Muscle of arm (tissue), 12 donors: ENCODE results near the gene GGT1. TPM values are rescaled to one million over a fixed set of nuclear protein-coding genes. Genes with fewer than 3 reads are reported as not detected.
"Not testable (repeated sequence)": the region's sequence is repeated elsewhere in the genome, so short reads cannot be mapped to it uniquely, and the experiment has no call there.

Experiments used
- DNase-seq: peaks from one replicate; pipeline ENCODE4 v3.0.0-alpha.2; 2013
- polyA plus RNA-seq, 12 donors: library from polyadenylated mRNA; unstranded; fragments of 120-200 nt; gene quantifications; one replicate each; pipeline ENCODE4 v1.2.1, GENCODE V29; 2013; ENCODE audit not compliant: insufficient read length in 12 of 12

The GGT1 gene
- polyA plus RNA-seq, 12 donors = 2.0 to 19.7 (median 3.3) TPM; not detected in 1

DNA sequence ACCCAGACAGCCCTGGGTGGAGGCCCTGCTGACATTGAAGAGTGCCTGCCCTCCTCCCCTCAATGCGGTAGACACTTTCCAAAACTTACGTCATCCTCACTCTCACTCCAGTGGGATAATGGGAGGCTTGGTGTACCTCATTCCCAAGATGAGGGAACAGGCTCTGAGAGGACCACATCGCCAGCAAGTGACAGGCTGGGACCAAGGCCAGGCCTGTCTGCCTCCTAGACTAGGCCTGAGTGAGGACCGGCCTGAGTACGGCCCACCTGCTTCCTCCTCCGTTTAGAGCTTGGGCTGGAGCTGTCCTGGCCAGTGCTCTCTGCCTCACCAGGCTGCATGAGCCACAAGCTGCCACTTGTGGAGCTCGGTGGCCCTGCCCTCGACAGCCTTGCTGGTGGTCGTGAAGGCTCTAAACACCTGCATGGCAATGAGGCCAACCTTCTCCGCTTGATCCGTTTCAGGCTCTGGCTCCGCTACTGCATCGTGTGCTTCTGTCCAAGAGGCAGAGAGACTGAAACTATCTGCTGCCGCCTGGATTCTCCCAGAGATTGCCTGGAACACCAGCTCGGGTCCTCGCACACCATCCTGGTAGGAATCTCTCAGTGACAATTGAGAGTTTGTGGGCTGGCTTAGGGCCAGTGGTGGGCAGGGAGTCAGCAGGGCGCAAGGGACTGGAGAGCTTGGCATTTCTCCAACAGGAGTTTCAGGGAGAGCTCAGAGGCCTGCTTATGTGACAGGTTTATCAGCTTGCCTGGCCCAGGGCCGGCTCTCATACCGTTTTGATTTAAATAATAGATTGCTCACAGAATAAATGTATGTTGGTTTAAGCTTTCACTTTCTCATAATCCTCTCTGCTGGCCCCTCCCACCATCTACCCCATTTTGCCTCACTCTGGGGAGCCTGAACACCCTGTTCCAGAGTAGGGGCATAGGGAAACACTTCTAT lies 19.5 kb upstream of the GGT1 start:
- DNase-seq = no peak

GRCh38 chr22:24584166-24584790 lies 18.7 kb upstream of the GGT1 start:
- DNase-seq = no peak

GRCh38 chr22:24584871-24585411 lies 18.1 kb upstream of the GGT1 start:
- DNase-seq = no peak

DNA sequence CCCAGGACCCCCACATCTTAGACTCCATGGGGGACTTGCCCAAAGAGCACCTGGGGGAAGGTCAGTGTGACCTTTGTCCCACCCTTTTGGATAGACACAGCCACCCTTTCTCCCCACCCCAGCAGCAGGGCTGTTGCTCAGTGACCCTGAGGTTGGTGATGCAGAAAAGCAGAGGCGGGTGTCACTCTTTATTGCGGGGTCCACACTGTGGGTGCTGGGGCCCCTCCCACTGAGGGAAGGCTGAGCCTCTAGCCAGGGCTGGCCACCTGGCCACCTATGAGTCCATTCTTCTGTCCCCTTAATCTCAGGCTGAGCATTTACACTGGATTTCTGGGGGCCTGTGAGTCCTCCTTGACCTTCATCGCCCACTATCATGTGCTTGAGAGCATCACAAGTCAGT lies 17.5 kb upstream of the GGT1 start:
- DNase-seq = no peak

DNA sequence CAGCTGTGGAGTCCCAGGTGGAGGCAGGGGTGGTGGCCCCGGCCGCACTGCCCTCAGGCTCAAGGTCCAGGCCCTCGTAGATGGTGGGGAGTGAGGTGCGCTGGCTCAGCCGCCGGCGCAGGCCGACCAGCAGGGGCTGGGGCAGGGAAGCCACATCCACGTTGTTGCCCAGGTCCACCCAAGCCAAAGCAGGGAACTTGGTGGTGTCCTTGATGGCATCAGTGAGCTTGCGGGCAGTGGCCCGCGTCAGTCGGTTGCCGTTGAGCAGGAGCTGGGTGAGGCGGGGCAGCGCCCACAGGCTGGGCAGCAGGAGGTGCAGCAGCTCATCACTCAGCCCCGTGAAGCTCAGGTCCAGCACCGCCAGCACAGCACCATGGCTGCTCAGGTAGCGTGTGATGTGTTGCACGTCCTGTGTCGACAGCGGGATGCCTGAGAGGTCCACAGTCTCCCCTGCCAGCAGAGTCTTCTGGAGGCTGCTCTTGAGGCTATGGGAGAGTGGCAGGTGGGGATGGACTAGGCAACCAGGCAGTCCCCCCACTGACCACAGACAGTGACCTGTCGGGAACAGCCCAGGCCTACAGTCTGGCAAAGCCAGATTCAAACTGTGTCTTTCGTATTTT lies 17.0 kb upstream of the GGT1 start:
- DNase-seq = no peak

DNA sequence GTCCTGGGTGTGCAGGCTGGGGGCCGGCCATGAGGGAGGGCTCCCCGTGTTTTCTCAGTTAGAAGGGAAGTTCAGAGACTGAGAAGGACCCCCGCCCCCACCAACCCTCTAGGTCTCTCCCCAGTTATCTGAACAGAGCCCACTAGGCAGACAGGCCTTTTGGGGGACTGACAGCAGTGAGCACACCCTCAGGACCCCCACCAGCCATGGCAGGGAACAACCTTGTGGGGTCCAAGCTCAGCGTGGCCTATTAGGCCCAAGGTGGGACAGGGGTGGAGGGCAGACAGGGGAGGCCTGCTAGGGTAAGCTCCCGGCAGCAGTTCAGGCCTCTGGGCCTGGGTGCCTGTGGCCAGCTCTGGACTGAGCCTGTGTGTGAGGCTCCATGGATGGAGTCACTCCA lies 15.7 kb upstream of the GGT1 start:
- DNase-seq = no peak

GRCh38 chr22:24587948-24588347 lies 15.0 kb upstream of the GGT1 start:
- DNase-seq = no peak

- no peak for DNase-seq
Observed at GRCh38 chr22:24588381-24588756, 14.6 kb upstream of the GGT1 start.

DNA sequence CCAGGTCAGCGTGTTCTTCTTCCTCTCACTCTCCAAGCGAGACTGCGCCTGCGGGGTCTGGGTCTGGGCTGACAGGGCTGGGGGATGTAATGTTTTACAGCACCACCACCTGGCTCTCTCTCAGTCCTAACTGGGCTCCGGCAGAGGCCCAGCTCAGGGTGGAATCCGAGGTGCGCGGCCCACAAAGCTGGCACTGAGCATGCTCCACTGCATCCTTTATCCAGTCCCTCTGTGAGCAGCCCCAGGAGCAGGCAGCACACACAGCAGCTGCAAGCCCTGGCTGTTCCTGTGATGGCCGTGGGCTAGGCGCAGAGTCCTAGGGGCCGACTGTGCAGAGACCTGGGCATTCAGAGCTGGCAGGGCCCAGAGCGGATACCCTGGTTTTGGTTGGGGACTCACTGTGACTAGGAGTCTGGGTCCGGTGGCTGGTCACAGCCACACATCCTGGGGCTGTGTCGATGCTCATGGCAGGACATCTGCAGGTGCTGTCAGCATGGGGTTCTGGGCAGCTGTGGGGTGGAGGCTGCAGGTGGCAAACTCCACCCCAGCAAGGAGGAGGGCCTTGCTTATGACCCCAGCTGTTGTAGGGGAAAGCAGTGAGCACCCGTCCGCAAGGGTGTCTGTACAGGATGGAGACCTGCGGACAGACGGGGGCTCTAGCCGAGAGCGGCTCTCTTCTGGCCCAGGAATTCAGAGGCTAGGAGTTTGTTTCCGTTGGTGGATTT lies 14.1 kb upstream of the GGT1 start:
- DNase-seq = no peak

DNA sequence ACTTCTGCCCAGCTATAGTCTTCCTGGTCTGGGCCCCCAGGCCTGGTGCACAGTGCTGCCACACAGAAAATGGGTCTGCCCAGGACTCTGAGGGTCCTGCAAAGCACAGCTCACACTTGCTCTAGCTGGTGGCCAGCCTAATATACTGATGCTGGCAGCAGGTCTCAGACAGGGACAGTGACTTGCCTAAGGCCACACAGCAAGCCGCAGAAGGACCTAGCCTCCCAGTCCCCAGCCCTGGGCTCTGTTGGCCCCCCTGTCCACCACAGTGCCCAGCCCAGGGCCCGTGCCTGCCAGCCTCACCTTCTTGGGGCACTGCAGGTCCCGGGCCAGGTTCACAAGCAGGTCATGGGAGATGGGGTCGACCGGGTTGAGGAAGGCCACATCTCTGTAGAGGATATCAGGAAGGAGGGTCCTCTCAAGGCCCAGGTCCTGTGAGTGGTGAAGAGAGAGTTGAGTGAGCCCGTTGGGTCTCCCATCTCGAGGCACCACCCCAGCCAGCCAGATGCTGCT lies 13.4 kb upstream of the GGT1 start:
- no peak for DNase-seq

GRCh38 chr22:24590596-24591173 lies 12.3 kb upstream of the GGT1 start:
- DNase-seq = no peak

DNA sequence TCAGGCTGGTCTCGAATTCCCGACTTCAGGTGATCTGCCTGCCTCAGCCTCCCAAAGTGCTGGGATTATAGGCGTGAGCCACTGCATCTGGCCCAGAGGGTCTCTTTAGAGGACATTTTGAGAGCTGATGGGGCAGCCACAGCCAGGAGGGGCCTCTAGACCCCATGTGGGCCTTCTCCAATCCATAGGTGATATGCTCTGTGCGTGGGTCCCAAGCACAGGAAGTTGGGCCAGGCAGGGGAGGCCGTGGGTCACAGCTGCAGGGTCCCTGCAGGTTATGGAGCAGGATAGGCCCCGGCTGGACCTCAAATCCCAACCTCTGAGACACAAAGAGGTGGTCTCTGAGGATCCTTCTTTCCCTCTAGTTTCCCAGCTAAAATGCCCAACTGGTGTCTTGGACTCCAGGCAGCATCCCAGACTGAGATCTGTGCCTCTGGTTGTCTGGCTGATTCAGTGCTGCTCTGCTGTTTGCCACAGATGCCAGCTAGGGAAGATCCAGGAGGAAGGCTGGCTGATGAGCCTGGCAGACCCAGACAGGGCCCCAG lies 11.6 kb upstream of the GGT1 start:
- DNase-seq = no peak

GRCh38 chr22:24592058-24592850 lies 10.7 kb upstream of the GGT1 start:
- DNase-seq = no peak

DNA sequence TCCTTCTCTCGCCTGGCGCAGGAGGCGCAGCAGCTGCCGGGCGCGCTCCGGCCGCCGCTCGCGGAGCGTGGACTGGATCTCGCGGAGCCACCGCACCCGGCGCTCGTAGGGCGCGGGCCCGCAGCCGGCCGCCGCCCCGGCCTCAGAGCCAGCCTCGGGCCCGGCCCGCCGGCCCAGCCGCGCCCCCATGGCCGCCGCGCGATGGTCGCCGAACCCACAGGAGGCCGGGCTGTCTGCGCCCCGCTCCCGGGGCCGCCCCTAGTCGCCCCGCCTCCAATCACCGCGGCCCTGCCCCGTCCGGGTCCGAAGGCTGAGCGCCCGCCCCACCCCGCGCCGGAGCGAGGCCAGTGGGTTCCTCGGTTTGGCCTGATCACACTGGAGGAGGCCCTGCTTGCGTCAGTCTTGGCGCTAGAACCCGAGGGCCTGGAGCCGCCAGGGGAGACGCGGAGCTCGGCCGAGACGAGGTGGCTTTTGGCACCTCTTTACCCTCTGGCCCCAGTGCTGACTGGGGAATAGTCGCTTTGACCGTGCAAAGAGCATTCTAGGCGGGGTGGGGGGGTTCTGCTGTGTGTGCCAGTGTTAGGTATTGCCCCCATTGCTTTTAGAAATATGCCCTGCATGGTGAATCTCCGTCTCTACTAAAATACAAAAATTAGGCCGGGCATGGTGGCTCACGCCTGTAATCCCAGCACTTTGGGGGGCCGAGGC lies 10.0 kb upstream of the GGT1 start, which contains the start of gene LRRC75B:
Gene LRRC75B (minus strand): TSS at position 223 of the 708 bp plus-strand sequence. CDS start 34 bp downstream, at position 189.
- peak; percentile 82 for DNase-seq

DNA sequence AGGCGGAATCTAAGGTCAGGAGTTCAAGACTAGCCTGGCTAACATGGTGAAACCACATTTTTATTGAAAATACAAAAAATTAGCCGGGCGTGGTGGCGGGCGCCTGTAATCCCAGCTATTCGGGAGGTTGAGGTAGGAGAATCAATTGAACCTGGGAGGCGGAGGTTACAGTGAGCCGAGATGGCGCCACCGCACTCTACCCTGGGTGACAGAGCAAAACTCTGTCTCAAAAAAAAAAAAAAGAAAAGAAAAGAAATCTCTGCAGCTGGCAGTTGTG lies 9.5 kb upstream of the GGT1 start:
- DNase-seq = not testable (repeated sequence)

GRCh38 chr22:24593836-24594568 lies 9.0 kb upstream of the GGT1 start:
- no peak for DNase-seq

DNA sequence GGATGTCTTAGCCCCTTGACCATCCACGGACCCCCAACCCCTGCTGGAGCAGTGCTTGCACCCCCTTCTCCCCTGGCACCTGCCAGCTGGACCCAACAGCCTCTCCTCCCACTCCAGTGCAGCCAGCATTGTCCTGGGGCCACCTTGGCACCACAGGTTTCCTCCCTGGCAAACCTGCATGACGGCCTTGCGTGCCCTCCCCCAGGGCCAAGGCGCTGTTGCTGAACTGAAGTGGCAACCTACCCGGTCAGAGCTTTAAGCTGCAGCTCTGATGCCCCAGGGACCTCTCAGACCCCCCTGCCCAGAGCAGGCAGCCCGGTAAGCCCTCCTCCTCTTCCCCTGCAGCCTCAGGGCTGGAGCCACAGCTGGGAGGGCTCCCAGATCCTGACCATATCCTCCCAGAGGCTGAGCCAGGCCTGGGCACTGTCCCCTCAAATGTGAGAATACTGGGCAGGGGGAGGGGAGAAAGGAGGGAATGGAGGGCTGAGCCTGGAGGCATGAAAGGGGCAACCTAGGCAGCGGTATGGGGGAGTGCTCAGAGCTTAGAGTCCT lies 8.3 kb upstream of the GGT1 start:
- no peak for DNase-seq

- DNase-seq = no peak
Observed at GRCh38 chr22:24595228-24595627, 7.8 kb upstream of the GGT1 start.
